HG03039 (cell line): Measurements from ENCODE around the gene CLEC16A.

Source experiments
- ATAC-seq: cut with Tn5 transposase; IDR thresholded peaks from one replicate; pipeline ENCODE4 v1.9.1; 2021; ENCODE audit warnings: mild to moderate bottlenecking, moderate library complexity; ENCODE audit not compliant: unreplicated experiment

CLEC16A gene

DNA sequence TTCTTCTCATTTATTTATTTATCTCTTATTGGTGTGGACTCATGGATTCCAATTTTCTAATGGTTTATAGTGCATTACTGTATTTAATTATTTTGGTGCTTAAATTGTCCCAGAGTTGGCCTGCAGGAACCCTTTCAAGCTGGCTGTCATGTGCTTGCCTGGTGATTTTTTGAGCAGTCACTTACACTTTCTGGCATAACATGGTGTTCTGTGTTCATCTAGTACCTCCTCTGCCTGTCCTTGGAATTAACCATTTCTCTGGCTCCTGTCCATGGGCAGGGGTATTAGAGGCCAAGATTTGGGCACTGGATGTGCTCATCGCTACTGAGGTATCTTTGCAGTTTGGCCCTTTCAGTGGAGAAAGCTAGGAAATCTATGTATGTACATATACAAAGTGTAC is 67.0 kb downstream of the CLEC16A start:
- ATAC-seq, result no peak

DNA sequence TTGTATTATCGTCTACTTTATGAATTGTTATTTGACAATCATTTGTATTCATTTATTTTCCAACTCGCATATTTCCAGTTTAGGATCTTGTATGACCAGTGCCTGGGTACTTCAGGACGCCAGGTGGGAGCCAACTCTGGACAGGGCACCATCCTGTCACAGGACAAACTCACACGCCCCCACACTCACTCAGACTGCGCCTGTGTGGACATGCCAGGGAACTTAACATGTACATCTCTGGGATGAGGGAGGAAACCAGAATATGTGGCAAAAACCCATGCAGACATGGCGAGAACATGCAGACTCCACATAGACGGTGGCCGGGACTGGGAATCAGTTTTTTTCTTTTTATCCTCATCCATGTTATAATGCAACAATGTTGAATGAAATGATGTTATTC is 68.5 kb downstream of the CLEC16A start:
- no peak for ATAC-seq

DNA sequence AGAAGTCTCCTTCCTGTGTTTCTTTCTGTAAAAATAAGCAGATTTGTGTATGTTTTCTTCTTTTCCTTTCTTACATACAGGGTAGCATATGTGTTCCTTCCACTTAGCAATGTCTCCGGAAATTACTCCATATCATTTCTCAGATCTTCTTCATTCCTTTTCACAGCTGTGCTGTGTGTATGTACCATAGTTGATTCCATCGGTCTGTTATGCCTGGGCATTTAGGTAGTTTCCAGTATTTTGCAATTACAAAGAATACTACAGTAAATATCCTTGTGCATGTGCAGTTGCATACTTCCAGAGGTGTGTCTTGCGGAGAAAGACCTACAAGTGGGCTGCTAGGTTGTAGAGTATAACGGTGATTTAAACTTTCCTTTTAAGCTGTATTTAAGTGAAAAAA is 69.8 kb downstream of the CLEC16A start:
- ATAC-seq, result no peak

DNA sequence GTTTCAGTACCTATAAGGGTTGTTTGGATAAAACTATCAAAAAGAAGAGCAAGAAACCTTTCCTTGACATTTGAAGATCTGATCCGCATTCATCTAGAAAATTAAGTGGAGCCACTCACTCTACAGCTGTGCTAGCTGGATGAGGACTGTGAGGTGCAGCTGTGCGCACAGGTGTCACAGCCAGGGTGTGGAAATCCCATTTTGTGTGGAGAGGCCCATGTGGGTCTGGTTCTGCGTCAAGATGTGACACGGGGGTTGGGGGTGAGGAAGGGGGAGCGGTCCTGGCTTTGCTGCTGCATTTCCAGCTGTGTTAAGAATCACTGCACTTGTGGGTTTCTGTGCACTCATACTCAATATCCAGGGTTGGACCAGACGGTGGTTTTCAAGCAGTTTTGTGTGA is 70.7 kb downstream of the CLEC16A start:
- ATAC-seq, result no peak

DNA sequence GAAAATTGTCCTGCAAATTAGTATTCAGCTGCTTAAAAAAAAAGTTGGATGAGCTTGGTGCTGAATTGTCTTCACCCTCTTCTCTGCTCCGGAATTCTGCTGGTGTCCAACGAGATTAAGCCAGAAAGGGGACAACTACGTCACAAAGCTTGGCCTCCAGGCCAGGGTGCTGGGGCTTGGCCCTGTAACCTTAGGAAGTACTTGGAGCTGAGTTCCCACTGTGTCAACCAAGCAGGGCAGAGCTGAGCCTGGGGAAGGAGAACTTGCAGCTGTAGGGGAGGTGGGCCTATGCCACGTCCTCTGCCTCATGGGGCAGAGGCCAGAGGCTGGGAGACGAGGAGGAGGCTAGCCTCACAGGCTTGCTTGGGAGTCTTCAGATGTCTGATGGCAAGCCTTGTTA is 71.2 kb downstream of the CLEC16A start:
- ATAC-seq, result no peak

DNA sequence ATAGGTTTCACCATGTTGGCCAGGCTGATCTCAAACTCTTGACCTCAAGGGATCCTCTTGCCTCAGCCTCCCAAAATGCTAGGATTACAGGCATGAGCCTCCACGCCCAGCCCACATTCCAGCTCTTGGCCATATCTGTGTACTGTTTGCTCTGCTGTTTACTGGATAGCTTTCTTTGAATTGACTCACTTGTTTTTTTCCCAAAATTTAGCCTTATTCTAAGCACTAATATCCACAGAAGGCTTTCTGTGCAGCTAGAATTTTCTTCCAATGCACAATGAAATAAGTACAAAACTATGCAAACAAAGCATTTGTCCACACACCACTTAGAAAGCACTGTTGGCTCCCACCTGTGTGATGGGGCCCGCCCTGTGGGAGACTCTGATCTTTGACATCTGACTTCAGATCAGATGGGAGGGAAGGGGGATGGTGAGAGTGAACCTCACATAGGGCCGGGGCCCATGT is 72.2 kb downstream of the CLEC16A start:
- no peak for ATAC-seq

DNA sequence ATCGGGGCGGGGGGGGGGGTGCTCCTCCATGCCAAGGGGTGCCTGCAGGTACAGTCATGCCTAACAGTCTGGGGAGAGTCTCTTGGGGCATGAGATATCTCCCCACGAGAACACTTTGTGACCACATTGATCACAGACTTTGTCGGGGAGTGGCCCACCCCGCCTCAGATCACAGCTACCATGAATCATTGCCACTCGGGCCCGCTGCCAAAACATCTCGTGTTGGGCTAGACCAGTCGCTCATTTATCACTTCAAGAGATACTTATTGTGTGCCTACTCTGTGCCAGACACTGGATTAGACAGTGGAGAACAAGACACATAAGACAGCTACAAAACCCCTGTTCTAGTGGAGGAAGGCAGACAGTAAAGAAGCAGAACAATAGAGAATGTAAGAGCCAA is 72.6 kb downstream of the CLEC16A start:
- ATAC-seq, result no peak

DNA sequence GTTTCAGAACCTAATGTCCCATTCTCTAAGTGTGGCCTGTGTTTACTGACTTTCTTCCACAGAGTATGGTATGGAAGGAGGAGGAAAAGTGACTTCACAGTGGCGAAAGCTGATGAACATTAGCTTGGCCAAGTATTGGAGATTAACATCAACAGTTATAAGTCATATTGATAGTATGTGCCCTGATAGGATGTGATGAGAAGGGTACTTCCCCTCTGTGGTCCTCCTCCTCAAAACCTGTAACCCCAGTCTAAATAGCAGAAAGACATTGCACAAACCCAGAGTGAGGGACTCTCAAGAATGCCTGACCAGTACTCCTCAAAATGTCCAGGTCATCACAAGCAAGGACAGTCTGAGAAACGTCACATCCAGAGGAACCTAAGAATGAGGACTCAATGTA is 73.1 kb downstream of the CLEC16A start:
- ATAC-seq, result no peak

DNA sequence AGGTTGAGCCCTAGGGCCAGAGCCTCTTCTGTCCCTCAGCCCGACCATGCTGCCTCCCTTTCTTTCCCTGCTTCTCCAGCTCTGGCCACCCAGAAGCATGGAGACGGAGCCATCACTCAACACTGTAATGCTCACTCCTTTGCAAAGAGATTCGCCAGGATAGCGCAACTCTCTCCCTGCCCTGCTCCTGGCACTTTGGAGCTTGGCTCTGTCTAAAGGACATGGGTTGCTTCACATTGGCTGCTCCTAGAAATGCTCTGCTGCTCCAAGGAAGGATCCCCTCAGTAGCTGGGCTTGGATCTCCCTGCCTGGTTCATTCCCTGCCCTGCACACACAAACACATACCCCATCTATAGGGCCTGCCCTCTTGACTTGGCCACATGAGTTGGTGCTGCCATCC is 76.0 kb downstream of the CLEC16A start:
- no peak for ATAC-seq

DNA sequence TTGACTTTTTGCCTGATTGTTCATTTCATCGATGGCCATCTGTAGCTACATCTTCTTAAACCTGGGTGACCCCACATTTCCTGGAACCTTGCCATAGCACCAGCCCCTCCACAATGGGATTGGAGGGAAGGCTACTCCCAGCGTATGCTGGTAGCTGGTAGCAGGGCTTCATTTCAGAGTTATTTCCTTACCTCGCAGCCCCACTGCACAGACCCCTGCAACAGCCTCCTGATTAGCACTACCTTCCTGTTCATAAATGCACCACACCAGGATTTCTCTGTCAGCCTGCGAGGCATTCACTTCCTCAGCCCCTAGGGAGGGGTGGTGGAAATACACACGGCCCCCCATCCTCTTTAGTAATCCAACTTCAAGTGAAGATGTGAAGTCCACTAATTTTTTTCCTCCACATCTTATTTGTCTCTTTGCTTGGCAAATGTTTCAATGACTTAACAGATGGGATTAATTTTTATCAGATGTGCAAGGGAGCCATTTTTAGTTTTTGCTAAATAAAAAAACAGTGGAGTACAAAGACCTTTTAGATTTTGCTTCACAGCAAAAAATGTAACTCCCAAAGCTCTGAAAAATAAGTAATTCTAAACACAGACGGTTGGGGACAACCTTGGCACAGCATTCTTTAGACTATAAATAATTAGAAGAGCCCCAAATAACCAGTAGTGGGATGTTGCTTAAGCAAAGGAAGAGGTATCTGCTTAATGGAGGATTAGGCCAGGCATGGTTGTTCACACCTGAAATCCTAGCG is 76.6 kb downstream of the CLEC16A start:
- ATAC-seq, result no peak

DNA sequence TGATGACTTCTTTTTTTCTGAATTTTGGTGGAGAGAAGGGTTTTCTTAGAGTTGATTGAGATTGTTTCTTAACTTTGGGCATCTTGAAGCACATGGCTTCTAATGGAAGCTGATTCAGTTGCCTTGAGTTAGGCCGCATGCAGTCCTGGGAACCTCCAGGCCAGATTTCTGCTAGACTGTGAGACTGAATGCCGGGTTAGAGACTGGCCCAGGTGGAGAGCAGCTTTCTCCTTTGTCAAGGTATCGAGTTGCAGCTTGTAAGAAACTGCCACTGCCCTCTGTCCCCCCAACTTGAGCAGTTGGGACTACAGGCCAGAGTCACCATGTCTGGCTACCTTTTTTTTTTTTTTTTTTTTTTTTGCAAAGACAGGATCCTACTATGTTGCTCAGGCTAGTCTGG is 77.6 kb downstream of the CLEC16A start:
- ATAC-seq, result no peak

DNA sequence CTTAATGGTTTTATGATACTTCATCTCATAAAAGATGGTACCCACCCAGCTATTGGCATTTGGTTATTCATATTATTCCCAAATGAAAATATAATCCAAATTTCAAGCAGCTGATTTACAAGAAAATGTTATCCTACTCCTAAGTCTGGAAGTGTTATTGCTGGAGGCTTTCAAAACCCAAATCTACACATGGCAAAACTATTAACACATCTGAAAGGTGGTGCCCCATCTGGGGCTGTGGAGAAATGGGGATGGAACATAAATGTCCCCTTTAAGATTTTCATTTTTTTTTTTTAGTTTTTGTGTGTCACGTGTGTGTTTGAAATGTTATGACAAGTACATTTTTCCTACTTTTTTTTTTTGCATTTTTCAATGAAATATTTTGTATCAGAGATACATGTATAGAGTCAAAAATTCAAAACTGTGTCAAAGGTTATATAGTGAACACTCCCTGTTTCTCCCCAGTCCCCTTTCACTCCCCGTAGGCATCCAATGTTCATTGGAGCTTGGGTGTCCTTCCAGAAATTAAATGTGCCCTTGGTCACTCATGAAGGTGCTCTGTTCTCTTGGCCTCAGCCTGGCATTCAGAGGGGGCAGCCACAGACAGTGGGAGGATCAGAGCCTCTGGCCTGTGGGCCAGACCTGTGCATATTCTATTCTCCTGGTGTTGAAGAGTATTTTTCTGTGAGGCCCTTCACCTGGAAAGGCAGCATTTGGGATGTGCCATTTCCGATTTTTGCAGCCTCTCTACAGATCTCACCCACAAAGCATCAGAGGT is 79.1 kb downstream of the CLEC16A start:
- ATAC-seq, result no peak

DNA sequence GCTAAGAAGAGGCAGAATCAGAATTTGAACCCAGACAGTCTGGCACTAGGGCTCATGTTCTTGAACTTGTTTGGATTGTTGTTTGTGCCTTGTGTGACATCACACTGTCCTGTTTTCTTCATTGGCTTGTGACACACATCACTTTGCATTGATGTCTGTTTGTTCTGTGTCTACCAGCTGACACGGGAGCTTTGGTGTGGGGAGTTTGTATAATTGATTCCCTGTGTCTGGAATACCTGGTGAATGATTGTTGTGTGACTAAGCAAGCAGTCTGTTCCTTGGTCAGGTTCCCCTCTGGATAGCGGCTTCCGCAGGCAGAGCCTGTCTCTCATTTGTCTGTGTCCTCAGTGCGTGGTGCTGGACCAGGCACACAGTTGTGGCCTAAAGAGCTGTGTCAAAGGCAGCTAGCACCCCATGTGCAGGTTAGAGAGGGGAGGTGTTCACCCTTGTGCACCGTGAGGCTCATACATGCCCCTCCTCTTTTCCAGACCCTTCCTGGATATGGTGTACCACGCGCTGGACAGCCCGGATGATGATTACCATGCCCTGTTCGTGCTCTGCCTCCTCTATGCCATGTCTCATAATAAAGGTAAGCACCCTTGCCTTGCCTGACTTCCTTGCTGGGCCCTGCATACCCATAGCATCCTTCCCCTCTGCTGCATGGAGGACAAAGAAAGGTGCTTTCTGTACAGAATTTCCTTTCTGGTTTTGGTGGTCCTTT is 80.1 kb downstream of the CLEC16A start:
- no peak for ATAC-seq

DNA sequence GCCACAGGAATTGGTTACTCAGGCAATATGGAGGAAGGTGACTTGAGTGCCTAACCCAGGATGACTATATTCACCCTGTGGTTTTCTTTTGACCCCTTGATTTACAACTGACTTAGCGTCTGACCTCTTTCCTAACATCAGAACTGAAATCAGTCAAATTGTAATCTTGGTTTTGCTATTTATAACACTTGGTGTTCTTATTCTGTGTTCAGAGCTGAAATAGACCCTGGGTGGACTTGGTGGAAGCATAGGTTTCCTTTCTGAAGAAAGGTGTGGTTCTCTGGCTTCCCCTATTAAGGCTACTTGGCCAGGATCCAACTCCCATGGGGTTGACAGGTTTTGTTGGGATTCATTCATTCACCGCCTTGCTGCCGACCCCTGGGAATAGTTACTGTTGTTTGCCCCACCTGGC is 80.8 kb downstream of the CLEC16A start:
- no peak for ATAC-seq

DNA sequence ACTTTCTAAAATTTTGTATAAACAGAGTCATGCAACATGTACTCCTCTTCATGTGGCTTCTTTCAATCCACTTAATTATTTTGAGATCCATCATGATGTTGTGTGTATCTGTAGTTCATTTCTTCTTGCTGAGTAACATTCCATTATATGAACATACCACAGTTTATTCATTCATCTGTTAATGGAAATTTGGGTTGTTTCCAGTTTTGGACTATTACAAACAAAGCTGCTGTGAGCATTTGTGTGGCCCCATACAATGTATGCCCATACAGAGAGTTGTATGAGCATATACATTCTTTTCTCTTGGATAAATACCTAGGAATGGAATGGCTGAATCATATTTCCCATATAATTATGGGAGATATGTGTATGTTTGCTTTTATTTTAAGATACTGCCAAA is 85.6 kb downstream of the CLEC16A start:
- ATAC-seq, result no peak

DNA sequence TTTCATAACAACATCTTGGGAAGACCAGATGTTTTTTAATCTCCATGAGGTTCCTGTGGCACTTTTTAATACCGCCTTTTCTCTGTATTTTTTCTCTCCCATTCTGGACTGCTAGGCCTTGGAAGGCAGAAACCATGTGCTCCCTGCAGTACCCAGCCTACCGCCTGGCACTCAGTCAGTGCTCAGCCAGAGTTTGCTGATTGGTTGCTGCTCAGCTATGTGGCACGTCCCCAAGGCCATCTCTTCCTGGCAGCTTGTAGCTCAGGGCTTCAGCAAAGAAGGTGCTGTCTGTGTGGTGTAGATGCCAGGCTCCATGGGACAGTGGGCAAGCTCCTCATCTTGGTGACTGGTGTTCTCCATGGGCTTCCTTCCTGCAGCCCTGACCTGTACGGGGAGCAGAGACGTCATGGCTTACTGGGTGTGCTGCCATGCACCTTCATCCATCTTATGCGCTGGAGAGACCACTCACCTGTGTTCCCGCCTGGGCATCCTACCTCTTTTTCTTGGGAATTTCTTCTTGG is 86.7 kb downstream of the CLEC16A start:
- no peak for ATAC-seq

DNA sequence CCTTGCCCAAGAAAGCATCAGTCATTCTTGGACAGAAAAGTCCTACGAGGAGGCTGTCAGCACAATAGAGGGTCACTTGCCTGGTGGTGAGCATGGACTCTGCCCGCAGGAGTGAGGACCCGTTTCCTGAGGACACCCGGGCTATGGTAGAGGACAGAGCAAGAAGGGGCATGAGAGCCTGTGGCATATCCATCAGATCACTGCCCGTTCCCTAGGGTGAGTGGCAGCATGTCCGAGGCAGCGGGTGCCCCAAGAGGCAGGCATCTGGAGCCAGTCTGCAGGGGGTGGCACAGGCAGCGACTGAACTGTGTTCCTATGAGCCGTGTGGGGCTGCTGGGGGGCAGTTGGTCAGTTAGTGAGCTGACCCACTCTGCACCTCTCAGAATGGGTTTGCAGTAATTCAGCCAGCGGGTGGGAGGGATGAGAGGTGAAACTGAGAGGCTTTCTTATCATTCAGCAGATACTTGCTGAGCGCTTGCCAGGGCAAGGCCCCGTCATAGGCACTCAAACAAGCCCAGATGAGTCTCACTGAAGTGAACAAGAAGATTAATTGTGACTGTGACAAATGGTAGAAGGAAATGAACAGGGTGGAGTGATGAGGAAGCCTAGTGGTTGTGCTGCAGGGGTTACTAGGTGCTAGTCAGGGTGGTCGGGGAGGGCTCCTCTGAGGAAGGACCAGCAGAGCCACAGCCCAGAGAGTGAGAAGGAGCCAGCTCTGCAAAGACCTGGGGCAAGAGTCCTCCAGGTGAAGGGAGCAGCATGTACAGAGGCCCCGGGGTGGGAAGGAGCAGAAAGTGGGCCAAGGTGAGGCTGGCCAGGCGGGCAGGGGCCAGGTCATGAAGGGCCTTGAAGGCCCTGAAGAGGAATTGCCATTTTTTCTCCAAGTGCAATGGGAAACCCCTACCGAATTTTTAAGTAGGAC is 87.9 kb downstream of the CLEC16A start:
- ATAC-seq, result no peak

DNA sequence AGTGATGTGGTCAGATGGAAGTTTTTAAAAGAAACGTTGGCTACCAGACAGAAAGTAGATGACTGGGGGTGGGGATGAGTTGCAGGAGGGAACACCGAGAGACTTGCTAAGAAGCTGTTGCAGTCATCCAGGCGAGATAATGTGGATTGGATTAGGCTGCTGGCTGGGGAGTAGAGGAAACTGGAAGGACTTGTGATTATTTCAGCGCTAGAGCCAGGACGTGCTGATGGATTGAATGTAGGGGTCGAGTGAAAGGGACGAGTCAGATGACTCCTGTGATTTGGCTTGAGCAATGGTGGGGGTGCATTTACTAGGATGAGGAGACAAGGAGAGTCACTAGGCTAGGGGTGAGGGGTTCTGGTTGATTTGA is 88.5 kb downstream of the CLEC16A start:
- ATAC-seq, result no peak

DNA sequence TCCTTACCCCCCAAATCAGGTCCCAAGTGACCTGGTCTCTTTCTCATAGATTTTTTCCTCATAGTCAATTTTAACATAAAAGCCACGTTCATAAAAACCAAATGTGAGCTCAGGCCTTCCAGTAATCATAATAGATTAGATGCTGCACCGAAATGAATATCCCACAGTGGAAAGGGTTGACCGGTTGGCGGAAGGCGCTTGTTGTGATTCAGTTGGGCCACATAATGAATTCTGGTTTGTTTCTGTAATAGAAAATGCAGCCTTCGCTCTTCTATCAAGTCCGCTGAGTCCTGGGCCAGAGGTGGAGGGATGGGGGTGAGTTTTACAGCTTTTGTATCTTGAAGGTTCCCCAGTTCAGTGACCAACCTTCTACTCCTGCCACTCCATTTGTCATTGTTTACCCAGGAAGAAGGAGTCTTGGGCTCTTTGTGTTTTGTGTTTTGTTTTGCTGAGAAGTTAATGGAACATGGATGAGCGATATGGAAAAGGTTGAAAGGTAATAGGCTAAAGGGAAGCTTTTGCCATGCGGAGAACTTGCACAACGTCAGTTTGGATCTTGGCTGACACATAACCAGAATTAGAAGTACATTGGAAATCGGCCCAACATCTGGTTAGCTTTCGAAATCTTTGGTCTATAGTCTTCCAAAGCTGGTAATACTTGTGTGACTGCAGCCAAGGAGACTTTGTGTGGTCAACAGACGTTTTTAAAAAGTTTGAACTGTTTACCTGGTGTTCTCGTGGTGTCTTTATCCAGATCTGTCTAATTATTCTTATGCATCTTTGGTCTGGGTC is 89.5 kb downstream of the CLEC16A start:
- no peak for ATAC-seq

DNA sequence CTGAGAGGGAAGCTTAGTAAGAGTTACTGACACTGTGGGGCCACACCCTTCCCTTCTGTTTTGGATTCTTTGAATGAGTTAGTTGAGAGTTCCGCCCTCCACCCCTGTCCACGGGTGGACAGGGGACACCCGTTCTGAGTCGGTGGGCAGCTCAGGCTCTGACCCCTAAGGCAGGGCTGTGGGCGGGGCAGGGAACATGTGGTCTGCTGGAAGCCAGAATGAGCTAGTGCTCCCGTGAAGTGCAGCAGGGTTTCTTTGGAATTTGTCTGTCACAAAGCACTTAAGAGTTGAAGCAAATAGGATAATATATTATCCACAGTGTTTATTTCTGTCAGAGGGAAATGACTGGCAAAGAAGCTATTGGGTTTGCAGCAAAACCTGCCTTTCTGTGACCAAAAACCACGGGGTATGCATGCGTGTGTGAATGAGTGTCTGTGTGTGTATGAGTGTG is 90.1 kb downstream of the CLEC16A start:
- no peak for ATAC-seq
